Activated CD4-positive, CD25-positive, alpha-beta regulatory T cell treated with anti-CD3 and anti-CD28 coated beads, Interleukin-2, amount 50 U/mL, for 72 hours (primary cell): ENCODE data around the gene BMP2K.

ENCODE experiments used
- DNase-seq: peaks from one replicate; pipeline ENCODE4 v3.0.0; 2021

Gene BMP2K

GRCh38 chr4:78765432-78766006 is 10.6 kb upstream of the BMP2K start:
- no peak for DNase-seq

- no peak for DNase-seq
Observed at GRCh38 chr4:78766026-78766425, 10.1 kb upstream of the BMP2K start.

GRCh38 chr4:78766650-78767049 is 9.5 kb upstream of the BMP2K start:
- no peak for DNase-seq

GRCh38 chr4:78767350-78767749 is 8.8 kb upstream of the BMP2K start:
- no peak for DNase-seq

GRCh38 chr4:78768452-78769180 is 7.5 kb upstream of the BMP2K start:
- no peak for DNase-seq

- no peak for DNase-seq
Observed at GRCh38 chr4:78770091-78770642, 6.0 kb upstream of the BMP2K start.

- no peak for DNase-seq
Observed at GRCh38 chr4:78772526-78773091, 3.5 kb upstream of the BMP2K start.

GRCh38 chr4:78774417-78774816 is 1.7 kb upstream of the BMP2K start:
- DNase-seq: no peak

- no peak for DNase-seq
Observed at GRCh38 chr4:78775303-78776078, 659 bp upstream of the BMP2K start.

- peak; percentile 51 for DNase-seq
Observed at GRCh38 chr4:78776729-78777575, 802 bp downstream of the BMP2K start.

GRCh38 chr4:78777576-78777940 is 1.4 kb downstream of the BMP2K start:
- no peak for DNase-seq

GRCh38 chr4:78778530-78778929 is 2.4 kb downstream of the BMP2K start:
- DNase-seq: no peak

- DNase-seq: no peak
Observed at GRCh38 chr4:78779280-78779679, 3.1 kb downstream of the BMP2K start.

- DNase-seq: no peak
Observed at GRCh38 chr4:78780093-78780492, 3.9 kb downstream of the BMP2K start.

GRCh38 chr4:78781139-78781538 is 5.0 kb downstream of the BMP2K start:
- DNase-seq: no peak

- DNase-seq: no peak
Observed at GRCh38 chr4:78781924-78782323, 5.8 kb downstream of the BMP2K start.

GRCh38 chr4:78784236-78784865 is 8.2 kb downstream of the BMP2K start:
- DNase-seq: no peak

- DNase-seq: no peak
Observed at GRCh38 chr4:78787392-78788006, 11.3 kb downstream of the BMP2K start.

- no peak for DNase-seq
Observed at GRCh38 chr4:78788007-78788889, 12.1 kb downstream of the BMP2K start.
